GM21619 (cell line): ENCODE results near the gene DBNL.

Experiments used
- ATAC-seq: cut with Tn5 transposase; IDR thresholded peaks from one replicate; pipeline ENCODE4 v1.9.1; 2021; ENCODE audit not compliant: unreplicated experiment

DBNL gene

DNA sequence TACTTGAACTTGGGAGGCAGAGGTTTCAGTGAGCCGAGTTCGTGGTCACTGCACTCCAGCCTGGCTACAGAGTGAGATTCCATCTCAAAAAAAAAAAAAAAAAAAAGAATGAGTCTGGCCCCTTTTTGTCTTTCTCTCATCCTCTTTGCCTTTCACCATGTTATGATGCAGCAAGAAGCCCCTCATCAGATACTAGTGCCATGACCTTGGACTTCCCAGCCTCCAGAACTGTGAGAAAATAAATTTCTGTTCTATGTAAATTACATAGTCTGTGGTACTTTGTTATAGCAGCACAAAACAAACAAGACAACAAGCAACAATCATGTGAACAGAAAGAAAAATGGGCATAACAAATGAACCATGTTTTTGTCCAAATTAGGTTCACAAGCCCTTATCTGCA, 2.3 kb upstream of the DBNL start:
- no peak for ATAC-seq

GRCh38 chr7:44043902-44044301, 600 bp upstream of the DBNL start:
- no peak for ATAC-seq

DNA sequence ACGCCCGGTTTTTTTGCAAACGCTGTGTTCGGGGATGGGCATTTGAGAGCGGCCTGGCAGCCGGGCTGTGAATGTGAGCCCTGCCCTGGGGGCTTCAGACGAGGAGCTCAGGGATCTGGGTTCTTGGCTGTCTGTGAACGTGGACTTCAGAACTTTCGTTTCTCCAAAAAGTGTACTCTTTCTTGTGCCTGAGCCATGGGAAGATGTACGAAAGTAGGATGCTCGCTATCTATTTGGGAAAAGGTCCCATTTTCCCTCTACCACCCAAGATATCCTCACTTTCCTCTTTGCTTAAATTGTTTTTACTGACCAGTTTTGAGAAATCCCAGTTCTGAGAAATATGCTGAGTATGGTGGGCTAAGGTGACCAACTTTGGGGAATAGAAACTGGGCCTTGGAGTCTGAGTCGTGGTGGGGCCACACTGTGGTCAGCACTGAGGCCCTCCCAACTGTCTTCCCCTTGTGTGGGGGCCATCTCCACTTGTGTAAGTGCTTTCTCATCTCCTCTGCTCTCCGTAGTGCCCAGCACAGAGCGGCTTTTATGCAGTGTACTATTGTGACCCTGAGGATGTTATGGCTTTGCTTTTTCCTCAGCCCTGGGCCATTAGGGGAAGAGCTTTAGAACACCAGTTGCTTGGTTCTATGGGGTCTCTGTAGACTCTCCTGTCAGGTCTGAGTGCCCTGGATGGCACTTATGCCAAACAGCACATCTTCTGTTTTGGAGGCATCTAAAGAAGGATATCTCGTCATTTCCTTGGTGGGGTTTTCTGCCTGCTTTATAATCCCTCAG, 918 bp downstream of the DBNL start:
- no peak for ATAC-seq

- ATAC-seq = peak; percentile 59
These were observed 2.0 kb downstream of the DBNL start for GRCh38 chr7:44046321-44047061.

- ATAC-seq = no peak
These were observed 3.7 kb downstream of the DBNL start for GRCh38 chr7:44048031-44048795.

DNA sequence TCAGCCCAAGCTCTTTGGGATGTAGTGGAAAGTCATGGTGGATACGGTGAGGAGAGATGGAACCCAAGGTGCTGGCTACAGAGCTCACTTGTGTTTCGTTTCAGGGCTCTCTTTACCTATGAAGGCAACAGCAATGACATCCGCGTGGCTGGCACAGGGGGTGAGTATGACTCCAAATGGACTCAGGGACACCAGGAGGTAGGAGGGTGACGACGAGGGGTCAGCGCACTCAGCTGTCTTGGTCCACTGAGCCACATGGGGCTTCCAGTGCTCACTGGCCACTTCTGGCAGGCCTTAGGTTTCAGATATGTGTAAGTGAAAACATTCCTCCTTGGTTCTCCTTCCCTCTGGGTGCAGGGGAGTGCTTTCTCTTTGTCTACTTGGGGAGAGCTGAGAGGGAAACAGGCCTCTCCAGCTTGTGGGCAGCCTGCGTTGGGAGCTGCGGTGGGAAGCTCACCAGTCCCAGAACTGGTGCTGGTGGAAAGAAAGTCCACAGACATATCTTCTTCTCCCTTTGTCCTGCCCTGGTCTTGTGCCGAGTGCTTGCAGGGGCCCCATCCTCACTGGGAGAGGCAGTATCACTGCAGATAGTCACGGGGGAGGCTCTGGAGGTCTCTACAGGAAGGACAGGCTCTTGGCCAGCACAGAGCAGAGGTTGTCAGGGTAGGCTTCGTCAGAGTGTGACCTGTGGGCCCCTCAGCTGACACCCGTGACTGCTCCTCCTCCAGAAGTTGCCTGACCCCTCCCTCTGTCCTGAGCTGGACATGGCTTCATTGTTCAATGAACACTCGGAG, 5.8 kb downstream of the DBNL start:
- ATAC-seq = no peak

DNA sequence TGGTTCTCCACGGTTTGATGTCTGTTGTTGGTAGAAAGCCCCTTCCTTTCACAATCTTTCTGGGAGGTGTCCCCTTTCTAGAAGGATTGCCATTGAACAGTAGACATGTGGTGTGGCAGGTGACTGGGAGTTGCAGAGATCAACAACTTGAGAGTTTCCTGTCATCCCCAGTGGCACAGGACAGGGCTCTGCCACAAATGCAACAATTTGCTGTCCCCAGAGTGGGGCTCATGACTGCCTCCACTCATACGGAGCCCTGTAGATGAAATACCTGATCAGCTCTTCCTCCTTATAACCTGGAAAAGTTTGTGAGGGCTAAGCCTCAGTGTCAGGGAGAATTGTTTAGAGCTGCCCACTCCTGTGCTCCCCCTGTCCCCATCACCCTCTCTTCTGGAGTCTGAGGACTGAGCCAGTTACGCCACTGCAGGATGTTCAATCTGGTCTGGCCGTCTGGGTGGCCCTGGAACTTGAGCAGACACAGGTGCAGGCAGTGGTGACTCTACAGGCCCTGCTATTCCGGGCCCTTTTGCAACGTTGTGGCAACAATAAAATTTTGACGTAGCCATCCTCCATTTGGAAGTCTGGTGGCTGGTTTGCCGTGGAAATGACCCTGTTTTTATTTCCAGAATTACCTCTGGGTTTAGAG, 6.5 kb downstream of the DBNL start:
- ATAC-seq = no peak

DNA sequence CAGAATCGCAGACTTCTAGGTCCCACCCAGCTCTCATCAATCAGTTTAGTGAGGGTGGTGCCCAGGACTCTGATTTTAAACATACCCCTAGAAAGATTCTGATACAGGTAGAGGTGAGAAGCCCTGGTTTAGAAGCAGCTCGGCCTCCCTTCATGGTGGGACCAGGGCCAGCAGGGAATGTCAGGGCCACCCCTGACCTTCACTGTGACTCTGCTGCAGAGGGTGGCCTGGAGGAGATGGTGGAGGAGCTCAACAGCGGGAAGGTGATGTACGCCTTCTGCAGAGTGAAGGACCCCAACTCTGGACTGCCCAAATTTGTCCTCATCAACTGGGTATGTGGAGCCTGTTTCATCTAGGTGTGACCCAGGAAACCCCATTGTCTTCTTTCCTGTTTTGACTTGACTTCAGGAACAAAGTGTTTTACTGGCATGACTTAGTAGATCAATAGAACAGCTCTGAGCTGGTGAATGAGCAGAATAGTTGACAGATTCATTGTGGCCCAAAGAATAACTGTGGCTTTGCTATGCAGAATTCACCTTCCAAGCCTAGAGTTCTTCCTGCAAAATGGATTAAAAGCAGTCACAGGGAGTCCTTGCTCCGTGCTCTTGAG, 7.2 kb downstream of the DBNL start:
- ATAC-seq = no peak

- no peak for ATAC-seq
These were observed 8.4 kb downstream of the DBNL start for GRCh38 chr7:44052771-44053365.

GRCh38 chr7:44056681-44057080, 12.2 kb downstream of the DBNL start:
- no peak for ATAC-seq

DNA sequence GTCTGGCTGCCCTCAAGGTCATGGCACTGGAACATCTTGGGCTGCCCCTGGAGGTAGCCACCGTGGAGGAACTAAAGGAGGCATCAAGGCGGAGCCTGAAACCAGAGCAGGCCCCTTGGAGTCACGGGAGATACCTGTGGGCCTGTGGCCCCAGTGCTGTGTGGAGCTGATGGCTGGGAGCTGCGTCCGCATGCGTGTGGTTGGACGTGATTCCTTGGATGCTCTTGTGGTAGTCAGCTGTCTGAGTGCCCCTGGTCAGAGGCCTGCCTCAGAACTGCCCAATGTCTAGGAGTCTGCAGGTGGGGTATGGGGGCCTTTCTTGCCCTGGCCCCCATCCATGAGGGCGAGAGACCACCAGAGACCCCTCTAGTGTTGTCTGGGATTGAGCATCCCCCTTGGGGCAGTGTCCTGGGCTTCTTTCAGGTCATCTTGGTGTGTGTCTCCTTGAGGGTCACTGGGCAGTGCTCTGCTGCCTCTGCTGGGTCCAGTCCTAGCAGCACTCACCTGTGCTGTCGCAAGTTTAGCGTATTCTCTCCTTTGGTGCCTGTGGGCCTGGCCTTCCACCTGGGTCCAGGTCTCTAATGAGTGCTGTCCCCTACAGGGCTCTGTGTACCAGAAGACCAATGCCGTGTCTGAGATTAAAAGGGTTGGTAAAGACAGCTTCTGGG, 12.8 kb downstream of the DBNL start:
- no peak for ATAC-seq

- no peak for ATAC-seq
These were observed 13.6 kb downstream of the DBNL start for GRCh38 chr7:44057849-44058758.

DNA sequence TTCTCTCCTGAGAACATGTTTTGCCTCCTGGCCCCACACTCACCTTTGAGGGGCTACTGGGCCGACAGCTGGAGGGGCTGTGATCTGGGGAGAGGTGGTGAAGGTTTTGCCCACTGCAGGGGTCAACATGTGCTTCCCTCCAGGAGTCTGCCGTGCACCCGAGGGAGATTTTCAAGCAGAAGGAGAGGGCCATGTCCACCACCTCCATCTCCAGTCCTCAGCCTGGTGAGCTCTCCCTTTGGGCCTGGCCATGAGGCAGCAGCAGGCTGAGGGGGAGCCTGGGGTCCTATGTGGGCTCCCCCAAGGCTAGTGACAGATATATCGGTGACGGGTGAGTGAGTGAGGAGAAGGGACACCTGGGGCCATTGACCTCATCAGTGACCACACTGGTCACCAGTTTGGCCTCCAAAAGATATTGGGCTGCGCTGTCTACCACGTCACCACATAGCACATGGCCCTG, 14.3 kb downstream of the DBNL start:
- ATAC-seq = no peak

GRCh38 chr7:44059219-44060090, 15.0 kb downstream of the DBNL start:
- ATAC-seq = peak; percentile 55

DNA sequence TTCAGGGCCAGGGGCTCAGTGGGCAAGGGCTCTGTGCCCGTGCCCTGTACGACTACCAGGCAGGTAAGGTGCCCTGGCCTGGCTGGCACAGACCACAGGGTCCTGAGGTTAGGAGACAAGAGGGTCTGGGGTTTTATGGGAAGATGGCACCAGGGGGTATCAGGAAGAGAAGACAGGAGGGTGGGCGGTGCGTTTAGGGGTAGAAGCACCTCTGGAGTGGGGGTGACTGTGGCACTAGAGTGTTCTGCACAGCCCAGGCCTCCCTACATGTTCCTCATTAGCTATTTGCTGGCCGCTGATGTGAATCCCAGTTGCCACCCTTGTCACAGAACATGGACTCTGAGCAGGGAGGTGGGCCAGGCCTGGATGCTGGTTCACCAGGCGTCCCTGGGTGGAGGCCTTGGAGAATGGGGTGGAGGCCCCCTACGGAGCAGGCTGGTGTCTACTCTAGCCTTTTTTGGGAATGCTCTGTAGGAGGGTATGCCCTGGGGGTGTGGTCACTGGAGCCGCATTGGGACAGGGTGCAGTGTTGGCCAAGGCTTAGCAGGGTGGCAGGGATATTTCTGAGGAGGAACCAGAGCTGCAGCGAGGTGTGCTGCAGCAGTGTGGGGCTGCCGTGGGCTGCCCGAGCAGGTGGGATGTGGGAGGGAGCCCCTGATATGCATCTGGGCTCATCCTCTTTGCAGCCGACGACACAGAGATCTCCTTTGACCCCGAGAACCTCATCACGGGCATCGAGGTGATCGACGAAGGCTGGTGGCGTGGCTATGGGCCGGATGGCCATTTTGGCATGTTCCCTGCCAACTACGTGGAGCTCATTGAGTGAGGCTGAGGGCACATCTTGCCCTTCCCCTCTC, 15.8 kb downstream of the DBNL start:
- no peak for ATAC-seq
